HG02970 (cell line): ENCODE results near the gene LAMTOR2.

ENCODE experiments used
- ATAC-seq: cut with Tn5 transposase; IDR thresholded peaks from one replicate; pipeline ENCODE4 v1.9.1; 2021; ENCODE audit warnings: mild to moderate bottlenecking, moderate library complexity, moderate number of reproducible peaks; ENCODE audit not compliant: unreplicated experiment, low FRiP score

The LAMTOR2 gene

GRCh38 chr1:156074661-156075060 is 20.1 kb downstream of the LAMTOR2 start:
- no peak for ATAC-seq

DNA sequence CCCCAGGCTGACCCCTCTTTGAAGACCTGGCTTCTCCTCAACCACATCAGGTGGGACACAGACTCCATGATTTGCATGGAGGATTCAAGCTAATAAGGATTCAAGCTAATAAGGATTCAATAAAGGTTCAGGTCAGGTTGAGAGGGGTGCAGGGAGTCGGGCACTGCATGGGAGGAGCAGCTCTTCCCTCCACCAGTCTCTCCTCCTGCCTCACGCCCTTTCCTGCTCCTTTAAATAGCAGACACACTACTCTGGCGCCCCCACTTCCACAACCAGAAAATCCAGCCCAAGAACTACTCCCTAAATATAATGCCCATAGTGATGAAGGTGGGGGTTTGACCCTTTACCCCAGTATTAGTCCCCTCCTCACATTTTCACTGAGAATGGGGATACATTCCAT is 20.6 kb downstream of the LAMTOR2 start:
- no peak for ATAC-seq

DNA sequence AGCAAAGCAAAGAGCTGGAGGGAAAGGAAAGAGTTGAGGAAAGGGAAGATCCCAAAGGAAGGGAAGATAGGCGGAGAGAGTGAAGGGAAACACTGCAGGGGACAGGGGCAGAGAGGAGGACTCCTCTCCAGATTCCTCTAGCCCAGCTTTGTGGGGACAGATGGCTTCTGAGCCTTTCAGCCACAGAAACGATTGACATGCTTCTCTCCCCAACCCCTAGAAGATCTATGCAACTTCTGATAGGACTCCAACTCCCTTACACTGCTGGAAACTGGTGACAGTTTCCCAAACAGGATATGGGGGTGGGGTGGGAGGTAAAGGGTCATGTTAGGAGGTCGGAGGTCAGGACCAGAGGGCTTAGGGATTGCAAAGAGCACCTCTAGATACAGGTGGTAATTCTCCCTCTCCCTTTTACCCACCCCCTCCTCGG is 21.2 kb downstream of the LAMTOR2 start:
- ATAC-seq: no peak

DNA sequence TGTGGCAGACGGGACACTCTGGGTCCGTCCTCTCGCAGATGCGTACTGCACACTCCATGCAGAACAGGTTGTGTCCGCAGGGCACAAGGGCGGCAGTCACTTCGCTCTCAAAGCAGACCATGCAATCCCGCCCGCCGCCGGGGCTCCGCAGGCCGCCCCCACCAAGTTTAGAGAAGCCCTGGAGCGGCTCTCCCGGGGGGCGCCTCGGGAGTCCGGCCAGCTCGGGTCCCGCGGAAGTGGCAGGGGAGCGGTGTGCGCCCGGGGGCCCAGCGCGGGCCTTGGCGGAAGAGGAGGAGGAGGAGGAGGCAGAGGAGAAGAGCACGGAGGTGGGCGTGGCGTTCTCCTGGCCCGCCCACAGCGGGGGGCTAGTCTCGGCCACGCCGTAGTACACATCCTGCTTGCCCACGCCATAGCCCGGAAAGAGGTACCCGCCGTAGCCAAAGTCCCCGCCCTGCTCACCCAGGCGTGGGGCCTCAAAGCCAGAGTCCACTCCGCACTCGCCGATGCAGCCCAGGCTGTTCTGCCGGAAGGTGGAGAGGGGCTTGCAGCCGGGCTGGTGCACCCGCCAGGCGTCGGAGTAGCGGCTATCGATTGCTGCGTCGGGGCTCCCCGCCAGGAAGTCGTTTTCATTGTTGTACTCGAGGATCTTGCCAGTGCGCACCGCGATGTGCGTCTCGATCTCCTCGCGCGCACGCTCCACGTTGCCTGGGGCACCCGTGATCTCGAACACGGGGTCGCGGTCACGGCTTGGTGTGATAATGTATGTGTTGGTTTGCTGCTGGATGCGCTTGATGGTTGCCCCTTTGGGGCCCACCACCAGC is 22.2 kb downstream of the LAMTOR2 start:
- no peak for ATAC-seq

DNA sequence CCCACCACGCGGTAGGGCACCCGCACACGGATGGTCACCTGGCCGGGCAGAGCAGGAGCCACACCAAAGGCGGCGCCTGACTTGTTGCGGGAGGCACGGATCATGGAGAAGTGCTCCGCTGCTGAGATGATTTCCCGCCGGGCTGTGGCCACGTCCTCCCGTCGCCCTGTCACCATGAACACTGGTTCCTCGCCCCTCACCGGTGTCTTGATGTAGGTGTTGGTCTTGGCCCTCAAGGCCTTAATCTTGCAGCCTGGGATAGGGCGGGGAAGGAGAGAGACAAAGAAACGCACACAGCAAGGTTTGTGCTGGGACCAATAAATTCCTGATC is 22.8 kb downstream of the LAMTOR2 start:
- no peak for ATAC-seq

DNA sequence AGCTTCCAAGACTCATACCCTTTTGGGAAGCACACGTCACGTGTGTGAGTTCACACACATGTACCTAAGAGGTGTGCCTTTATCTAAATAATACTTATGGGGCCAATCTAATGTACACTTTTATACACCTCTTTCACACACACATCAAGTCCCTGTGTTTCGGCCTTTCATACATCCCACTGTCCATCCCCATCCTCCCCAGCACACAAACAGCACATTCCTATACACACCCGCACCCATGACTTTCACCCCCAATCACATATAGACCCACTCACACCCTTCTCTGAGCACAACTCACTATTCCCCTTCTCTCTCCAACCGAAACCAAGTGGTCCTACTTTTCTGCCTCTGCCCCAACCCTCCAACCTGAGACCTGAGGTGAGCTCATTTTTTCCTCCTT is 24.1 kb downstream of the LAMTOR2 start:
- ATAC-seq: no peak

DNA sequence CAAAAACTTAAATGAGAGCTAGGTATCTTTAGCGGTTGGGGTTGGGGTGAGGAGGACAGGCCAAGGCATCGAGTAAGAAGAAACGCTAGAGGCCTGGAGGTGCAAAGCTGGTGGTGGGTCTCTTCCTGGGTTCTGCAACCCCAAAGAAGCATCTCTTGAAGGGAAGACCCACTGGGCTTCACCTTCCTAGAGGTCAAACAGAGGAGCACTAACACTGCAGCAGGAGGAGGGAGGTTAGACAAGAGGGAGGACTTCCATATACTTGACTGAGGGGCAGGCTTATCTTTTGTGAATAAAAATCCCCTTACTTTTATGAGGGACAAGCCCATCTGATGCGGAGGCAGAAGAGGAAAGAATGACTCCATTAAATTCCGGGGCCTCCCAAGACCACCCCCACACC is 25.2 kb downstream of the LAMTOR2 start:
- ATAC-seq: no peak

DNA sequence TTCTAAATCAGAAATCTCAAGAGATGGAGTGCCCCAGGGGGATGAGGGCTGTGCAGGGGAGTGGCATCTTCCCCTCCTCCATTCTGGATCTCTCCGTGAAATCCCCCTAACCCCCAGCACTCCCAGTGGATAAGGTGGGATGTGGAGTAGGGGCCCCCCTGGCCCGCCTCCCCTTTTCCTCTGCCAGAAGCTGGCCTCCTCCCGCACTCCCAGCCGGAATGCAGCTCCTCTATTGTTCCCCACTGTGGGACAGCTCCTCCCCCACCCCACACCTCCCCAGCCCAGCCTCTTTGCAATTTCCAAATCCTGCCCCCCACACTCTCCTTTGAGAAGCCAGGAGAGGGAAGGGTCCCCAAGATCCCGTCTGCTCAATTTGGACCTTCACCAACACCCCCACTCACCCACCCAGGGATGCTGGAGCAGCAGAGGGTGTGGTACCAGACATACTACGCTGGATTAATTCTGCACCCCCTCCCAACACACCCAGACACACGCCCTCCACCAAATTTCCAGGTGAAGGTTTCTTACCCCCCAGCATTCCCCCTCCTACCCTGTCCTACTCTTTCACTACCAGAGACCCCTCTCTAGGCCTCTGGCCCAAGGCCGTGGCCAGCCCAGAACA is 25.8 kb downstream of the LAMTOR2 start:
- no peak for ATAC-seq

GRCh38 chr1:156080863-156081179 is 26.2 kb downstream of the LAMTOR2 start:
- ATAC-seq: no peak

GRCh38 chr1:156081180-156081916 is 26.8 kb downstream of the LAMTOR2 start:
- no peak for ATAC-seq

- no peak for ATAC-seq
Measured at GRCh38 chr1:156081917-156082308, 27.3 kb downstream of the LAMTOR2 start.

DNA sequence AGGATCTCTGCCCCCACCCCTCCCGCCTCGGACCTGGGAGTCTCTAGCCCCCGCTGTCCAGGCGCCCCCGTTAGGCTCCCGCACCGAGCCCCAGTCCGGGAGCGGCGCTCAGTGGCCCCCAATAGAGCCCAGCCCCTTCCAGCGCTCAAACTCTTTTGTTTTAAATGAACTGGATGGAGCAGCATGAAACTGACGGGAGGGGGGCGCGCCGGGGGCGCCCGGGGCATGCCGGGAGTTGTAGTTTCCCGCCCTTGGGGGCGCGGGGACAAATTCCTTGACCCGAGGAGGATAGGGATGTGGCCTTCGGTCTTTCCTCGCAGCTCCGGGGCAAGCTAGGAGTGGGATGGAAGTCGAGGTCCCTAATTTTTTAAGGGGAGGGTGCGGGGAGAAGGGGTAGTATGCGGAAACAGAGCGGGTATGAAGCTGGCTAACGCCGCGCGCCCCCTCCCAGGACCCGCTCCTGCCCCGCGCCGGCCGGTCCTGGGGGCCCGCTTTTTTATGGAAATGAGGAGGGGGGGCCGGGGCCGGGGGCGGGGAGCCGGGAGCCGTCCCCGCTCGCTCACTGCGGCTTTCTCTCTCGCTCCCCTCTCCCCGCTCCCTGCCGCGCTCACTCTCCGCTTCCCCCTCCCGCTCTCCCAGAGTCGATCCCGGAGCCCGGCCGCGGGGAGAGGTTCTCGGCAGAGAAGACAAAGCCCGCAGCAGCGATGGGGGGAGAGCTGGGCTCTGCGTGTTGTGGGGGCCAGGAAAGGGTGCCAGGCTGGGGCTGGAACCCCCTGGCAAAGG is 27.9 kb downstream of the LAMTOR2 start, which contains the start of gene MEX3A:
Gene MEX3A, minus strand, starts transcription at position 157 of the 783 bp plus-strand sequence. CDS start 467 bp downstream, outside the sequence.
- no peak for ATAC-seq

DNA sequence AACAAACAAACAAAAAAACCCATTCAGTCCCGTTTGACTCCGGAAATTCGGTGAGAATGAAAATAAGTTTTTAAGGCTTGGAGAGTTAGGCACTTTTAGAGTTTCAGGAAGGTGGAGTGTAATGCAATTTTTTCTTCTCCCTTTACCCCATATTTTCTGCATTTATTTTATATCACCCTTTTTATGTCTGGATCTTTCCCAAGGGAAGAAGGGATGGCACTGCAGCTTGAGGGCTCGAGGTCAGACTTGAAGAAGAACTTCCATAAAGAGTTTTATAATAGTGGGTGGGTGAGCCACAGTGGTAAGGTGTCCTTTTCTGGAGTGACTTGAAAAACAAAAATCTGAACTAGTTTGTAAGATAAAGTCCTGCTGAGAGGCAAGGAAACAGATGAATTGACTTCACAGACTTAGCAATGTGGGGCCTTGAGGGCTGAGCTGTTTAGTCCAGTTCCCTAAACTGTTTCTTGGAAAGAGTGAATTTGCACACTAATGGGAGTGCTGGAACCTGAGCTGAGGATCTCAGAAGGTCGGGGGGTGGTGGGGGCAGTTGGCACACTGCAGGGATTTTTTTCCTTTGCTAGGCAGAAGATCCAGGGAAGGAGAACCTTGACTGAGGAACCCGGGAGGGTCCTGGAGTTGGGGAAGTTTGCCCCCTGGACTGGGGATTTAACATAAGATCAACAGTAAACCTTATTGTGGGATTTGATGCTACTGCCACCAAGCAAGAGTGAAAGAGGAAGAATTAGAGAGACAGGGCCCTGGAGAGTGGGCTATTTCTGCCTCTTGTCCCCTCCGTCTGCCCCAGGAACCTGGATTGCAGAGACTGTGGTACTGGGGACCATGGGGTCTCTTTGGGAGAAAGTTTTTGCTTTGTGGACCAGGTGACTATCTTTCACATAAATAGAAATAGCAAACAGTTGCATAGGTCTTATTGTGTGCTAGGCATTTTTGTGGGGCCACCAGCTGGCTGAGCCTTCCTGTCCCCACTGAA is 29.5 kb downstream of the LAMTOR2 start:
- no peak for ATAC-seq

- no peak for ATAC-seq
Measured at GRCh38 chr1:156086256-156086662, 31.7 kb downstream of the LAMTOR2 start.

GRCh38 chr1:156089704-156090103 is 35.1 kb downstream of the LAMTOR2 start:
- no peak for ATAC-seq

DNA sequence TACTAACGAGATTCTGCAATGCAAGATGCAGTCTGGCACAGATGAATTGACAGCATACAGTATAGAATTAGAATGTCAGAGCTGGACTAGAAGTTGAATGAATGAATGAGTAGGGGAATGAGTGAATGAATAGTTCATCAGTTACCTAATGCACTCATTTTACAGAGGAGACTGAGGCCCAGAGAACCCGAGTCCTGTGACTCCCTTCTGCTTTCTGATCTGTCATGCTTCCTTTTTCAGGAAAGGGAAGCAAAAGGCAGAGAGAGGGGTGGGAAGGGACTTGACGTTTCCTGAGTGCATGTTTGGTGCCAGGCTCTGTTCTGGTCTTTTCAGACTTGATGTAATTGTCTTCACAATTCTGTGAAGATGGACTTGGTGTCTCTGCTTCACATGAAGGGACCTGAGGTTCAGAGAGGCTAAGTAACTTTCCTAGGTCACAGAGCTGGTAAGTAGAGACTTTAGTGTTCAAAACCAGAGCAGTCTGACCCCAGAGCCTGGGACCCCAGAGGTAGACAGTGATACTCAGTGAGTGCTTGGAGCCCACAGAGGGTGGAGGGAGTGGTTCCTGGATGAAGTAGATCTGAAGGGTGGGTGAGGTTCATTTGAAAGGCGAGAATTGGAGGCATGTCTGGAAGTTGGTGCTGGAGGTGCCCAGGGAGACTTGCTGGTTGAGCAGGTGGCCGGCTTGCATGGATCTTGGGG is 35.7 kb downstream of the LAMTOR2 start:
- no peak for ATAC-seq

- no peak for ATAC-seq
Measured at GRCh38 chr1:156090840-156091188, 36.2 kb downstream of the LAMTOR2 start.

GRCh38 chr1:156091610-156092009 is 37.0 kb downstream of the LAMTOR2 start:
- ATAC-seq: no peak

DNA sequence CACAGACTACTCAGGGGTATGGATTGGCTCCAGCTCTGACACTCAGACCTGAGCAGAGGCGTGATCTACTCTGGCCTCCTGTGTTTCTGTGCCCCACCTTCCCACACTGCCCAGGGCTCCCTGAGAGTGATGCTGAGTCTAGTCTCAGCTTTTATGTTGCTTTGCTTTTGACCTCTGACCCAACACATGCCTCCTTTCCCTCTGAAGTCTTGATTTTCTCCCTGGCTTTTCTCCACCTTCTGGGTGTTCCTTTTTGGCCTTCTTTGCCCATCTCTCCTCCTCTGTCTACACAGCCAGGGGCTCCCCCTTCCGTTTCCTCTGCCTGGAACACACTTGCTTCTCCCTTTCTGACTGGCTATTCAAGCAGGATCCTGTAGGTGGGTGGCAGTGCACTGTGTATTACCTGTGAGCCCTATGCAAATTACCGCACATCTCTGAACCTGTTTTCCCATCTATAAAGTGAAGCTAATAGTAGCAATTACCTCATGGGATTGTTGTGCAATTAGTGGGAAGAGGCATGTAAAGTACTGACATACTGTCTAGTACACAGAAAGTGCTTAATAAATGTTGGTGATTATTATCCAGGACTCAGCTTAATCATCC is 41.4 kb downstream of the LAMTOR2 start:
- no peak for ATAC-seq
